ENCODE results near the gene SORCS2.
A peak's percentile ranks its signal among the peaks of the same experiment; 100 is the strongest.

Gene SORCS2

GRCh38 chr4:7754565-7755262, 562.4 kb downstream of the SORCS2 start:
- peaks cover 14% of the 10 kb centered on the region for H3K4me1 Mint-ChIP-seq (ENCODE audit: low read depth)
- H3K27me3 Mint-ChIP-seq (ENCODE audit: low read depth): no peaks in the 10 kb centered on the region
- peaks cover 1% of the 10 kb centered on the region for H3K36me3 Mint-ChIP-seq (ENCODE audit: low read depth)
- H3K9me3 Mint-ChIP-seq: no peaks in the 10 kb centered on the region
- no peak overlapping the region for H3K4me3 Mint-ChIP-seq
- peak overlapping the region; percentile 26 for H3K27ac Mint-ChIP-seq
- no peak for DNase-seq (ENCODE audit: low spot score)

- no peak for DNase-seq (ENCODE audit: low spot score)
- Mint-ChIP-seq H3K27me3 (ENCODE audit: low read depth) (no peaks in the 10 kb centered on the region), H3K9me3 (no peaks in the 10 kb centered on the region), H3K27ac (no peak overlapping the region), H3K4me3 (no peak overlapping the region), H3K36me3 (ENCODE audit: low read depth) (peaks cover 1% of the 10 kb centered on the region), H3K4me1 (ENCODE audit: low read depth) (peaks cover 17% of the 10 kb centered on the region)
Measured at GRCh38 chr4:7755561-7755960, 563.2 kb downstream of the SORCS2 start.

GRCh38 chr4:7756071-7756470, 563.7 kb downstream of the SORCS2 start:
- Mint-ChIP-seq H3K9me3 (no peaks in the 10 kb centered on the region), H3K27me3 (ENCODE audit: low read depth) (no peaks in the 10 kb centered on the region), H3K36me3 (ENCODE audit: low read depth) (peaks cover 1% of the 10 kb centered on the region), H3K27ac (no peak overlapping the region), H3K4me1 (ENCODE audit: low read depth) (peaks cover 17% of the 10 kb centered on the region), H3K4me3 (no peak overlapping the region)
- no peak for DNase-seq (ENCODE audit: low spot score)

- Mint-ChIP-seq H3K27ac (peak overlapping the region; percentile 57), H3K4me1 (ENCODE audit: low read depth) (peaks cover 17% of the 10 kb centered on the region), H3K9me3 (no peaks in the 10 kb centered on the region), H3K36me3 (ENCODE audit: low read depth) (peaks cover 1% of the 10 kb centered on the region), H3K4me3 (no peak overlapping the region), H3K27me3 (ENCODE audit: low read depth) (no peaks in the 10 kb centered on the region)
- no peak for DNase-seq (ENCODE audit: low spot score)
Measured at GRCh38 chr4:7756561-7757355, 564.4 kb downstream of the SORCS2 start.

GRCh38 chr4:7757501-7758471, 565.4 kb downstream of the SORCS2 start:
- Mint-ChIP-seq H3K36me3 (ENCODE audit: low read depth) (peaks cover 1% of the 10 kb centered on the region), H3K27me3 (ENCODE audit: low read depth) (no peaks in the 10 kb centered on the region), H3K4me3 (peak overlapping the region; percentile 42), H3K27ac (peak overlapping the region; percentile 95), H3K4me1 (ENCODE audit: low read depth) (peaks cover 17% of the 10 kb centered on the region), H3K9me3 (no peaks in the 10 kb centered on the region)
- DNase-seq (ENCODE audit: low spot score): no peak

GRCh38 chr4:7758476-7758875, 566.1 kb downstream of the SORCS2 start:
- Mint-ChIP-seq H3K27me3 (ENCODE audit: low read depth) (no peaks in the 10 kb centered on the region), H3K4me1 (ENCODE audit: low read depth) (peaks cover 17% of the 10 kb centered on the region), H3K36me3 (ENCODE audit: low read depth) (peaks cover 1% of the 10 kb centered on the region), H3K9me3 (no peaks in the 10 kb centered on the region), H3K27ac (peak overlapping the region; percentile 95), H3K4me3 (peak overlapping the region; percentile 42)
- no peak for DNase-seq (ENCODE audit: low spot score)

GRCh38 chr4:7759216-7759615, 566.9 kb downstream of the SORCS2 start:
- H3K36me3 Mint-ChIP-seq (ENCODE audit: low read depth): peaks cover 1% of the 10 kb centered on the region
- peak; percentile 75 for DNase-seq (ENCODE audit: low spot score)
- H3K27ac Mint-ChIP-seq: peak overlapping the region; percentile 95
- peak overlapping the region; percentile 86 for H3K4me3 Mint-ChIP-seq
- no peaks in the 10 kb centered on the region for H3K27me3 Mint-ChIP-seq (ENCODE audit: low read depth)
- peaks cover 17% of the 10 kb centered on the region for H3K4me1 Mint-ChIP-seq (ENCODE audit: low read depth)
- no peaks in the 10 kb centered on the region for H3K9me3 Mint-ChIP-seq

GRCh38 chr4:7759635-7760034, 567.3 kb downstream of the SORCS2 start:
- Mint-ChIP-seq H3K9me3 (no peaks in the 10 kb centered on the region), H3K4me1 (ENCODE audit: low read depth) (peaks cover 17% of the 10 kb centered on the region), H3K27ac (peak overlapping the region; percentile 95), H3K4me3 (peak overlapping the region; percentile 86), H3K27me3 (ENCODE audit: low read depth) (no peaks in the 10 kb centered on the region), H3K36me3 (ENCODE audit: low read depth) (peaks cover 1% of the 10 kb centered on the region)
- DNase-seq (ENCODE audit: low spot score): no peak

- Mint-ChIP-seq H3K27me3 (ENCODE audit: low read depth) (no peaks in the 10 kb centered on the region), H3K4me3 (peak overlapping the region; percentile 86), H3K9me3 (no peaks in the 10 kb centered on the region), H3K27ac (peak overlapping the region; percentile 95), H3K36me3 (ENCODE audit: low read depth) (peaks cover 1% of the 10 kb centered on the region), H3K4me1 (ENCODE audit: low read depth) (peaks cover 17% of the 10 kb centered on the region)
- no peak for DNase-seq (ENCODE audit: low spot score)
Measured at GRCh38 chr4:7760228-7760627, 567.9 kb downstream of the SORCS2 start.

- Mint-ChIP-seq H3K4me1 (ENCODE audit: low read depth) (peaks cover 17% of the 10 kb centered on the region), H3K9me3 (no peaks in the 10 kb centered on the region), H3K27me3 (ENCODE audit: low read depth) (no peaks in the 10 kb centered on the region), H3K4me3 (no peak overlapping the region), H3K27ac (peak overlapping the region; percentile 62), H3K36me3 (ENCODE audit: low read depth) (peaks cover 1% of the 10 kb centered on the region)
- DNase-seq (ENCODE audit: low spot score): no peak
Measured at GRCh38 chr4:7760706-7761105, 568.4 kb downstream of the SORCS2 start.

- peaks cover 1% of the 10 kb centered on the region for H3K36me3 Mint-ChIP-seq (ENCODE audit: low read depth)
- no peak overlapping the region for H3K4me3 Mint-ChIP-seq
- H3K27me3 Mint-ChIP-seq (ENCODE audit: low read depth): no peaks in the 10 kb centered on the region
- peak overlapping the region; percentile 29 for H3K27ac Mint-ChIP-seq
- no peaks in the 10 kb centered on the region for H3K9me3 Mint-ChIP-seq
- H3K4me1 Mint-ChIP-seq (ENCODE audit: low read depth): peaks cover 17% of the 10 kb centered on the region
- DNase-seq (ENCODE audit: low spot score): no peak
Measured at GRCh38 chr4:7761312-7761711, 569.0 kb downstream of the SORCS2 start.

GRCh38 chr4:7761720-7762119, 569.4 kb downstream of the SORCS2 start:
- Mint-ChIP-seq H3K4me1 (ENCODE audit: low read depth) (peaks cover 17% of the 10 kb centered on the region), H3K27me3 (ENCODE audit: low read depth) (no peaks in the 10 kb centered on the region), H3K4me3 (no peak overlapping the region), H3K27ac (peak overlapping the region; percentile 29), H3K9me3 (no peaks in the 10 kb centered on the region), H3K36me3 (ENCODE audit: low read depth) (peaks cover 1% of the 10 kb centered on the region)
- peak; percentile 14 for DNase-seq (ENCODE audit: low spot score)

GRCh38 chr4:7762376-7763030, 570.2 kb downstream of the SORCS2 start:
- no peak overlapping the region for H3K4me3 Mint-ChIP-seq
- H3K9me3 Mint-ChIP-seq: no peaks in the 10 kb centered on the region
- peaks cover 1% of the 10 kb centered on the region for H3K36me3 Mint-ChIP-seq (ENCODE audit: low read depth)
- H3K4me1 Mint-ChIP-seq (ENCODE audit: low read depth): peaks cover 17% of the 10 kb centered on the region
- no peak overlapping the region for H3K27ac Mint-ChIP-seq
- H3K27me3 Mint-ChIP-seq (ENCODE audit: low read depth): no peaks in the 10 kb centered on the region
- no peak for DNase-seq (ENCODE audit: low spot score)
